Measurements from ENCODE around the gene CCNI.
"Not testable (repeated sequence)": the region's sequence is repeated elsewhere in the genome, so short reads cannot be mapped to it uniquely, and the experiment has no call there.

CCNI gene

DNA sequence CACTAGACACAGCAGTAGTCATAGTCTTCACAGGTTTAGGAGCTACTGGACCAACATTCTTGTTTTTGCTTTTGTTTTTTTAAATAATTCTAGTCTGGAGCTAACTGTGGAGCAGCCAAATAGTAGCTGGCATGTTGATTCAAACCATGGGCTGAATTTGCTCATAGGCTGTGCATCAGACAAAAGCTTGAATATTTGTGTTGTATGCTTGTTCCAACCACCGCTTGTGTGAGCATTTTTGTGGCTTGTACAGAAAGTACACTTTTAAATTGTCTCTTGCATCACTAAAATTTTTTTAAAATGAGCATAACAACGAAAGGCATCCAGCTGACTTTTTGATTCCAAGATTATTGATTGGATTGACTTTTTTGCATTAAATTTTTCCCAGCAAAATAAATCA lies 39.6 kb downstream of the CCNI start:
- H3K27me3 ChIP-seq, result no peaks in the 10 kb centered on the region
- no peaks in the 10 kb centered on the region for H3K9me3 ChIP-seq
- H3K4me1 ChIP-seq (ENCODE audit: control insufficient read depth in 1 of 2, insufficient read depth in 1 of 2, low read depth in 1 of 2, low read length in 1 of 2), result peaks cover 2 to 5% of the 10 kb centered on the region in 2 experiments
- H3K27ac ChIP-seq, result no peak overlapping the region
- no peak overlapping the region for H3K4me3 ChIP-seq (ENCODE audit: low read depth in 1 of 2, low read length in 1 of 2)
- no peaks in the 10 kb centered on the region for H3K36me3 ChIP-seq
- no peak for TF ChIP-seq CTCF (IDR thresholded peaks at IDR 0.05)

GRCh38 chr4:77035153-77035552 lies 40.6 kb downstream of the CCNI start:
- H3K27ac ChIP-seq, result no peak overlapping the region
- H3K9me3 ChIP-seq, result no peaks in the 10 kb centered on the region
- H3K4me3 ChIP-seq (ENCODE audit: low read depth in 1 of 2, low read length in 1 of 2), result no peak overlapping the region
- H3K36me3 ChIP-seq, result no peaks in the 10 kb centered on the region
- H3K4me1 ChIP-seq (ENCODE audit: control insufficient read depth in 1 of 2, insufficient read depth in 1 of 2, low read depth in 1 of 2, low read length in 1 of 2), result no peaks in the 10 kb centered on the region
- H3K27me3 ChIP-seq, result no peaks in the 10 kb centered on the region
- TF ChIP-seq CTCF (IDR thresholded peaks at IDR 0.05), result no peak

DNA sequence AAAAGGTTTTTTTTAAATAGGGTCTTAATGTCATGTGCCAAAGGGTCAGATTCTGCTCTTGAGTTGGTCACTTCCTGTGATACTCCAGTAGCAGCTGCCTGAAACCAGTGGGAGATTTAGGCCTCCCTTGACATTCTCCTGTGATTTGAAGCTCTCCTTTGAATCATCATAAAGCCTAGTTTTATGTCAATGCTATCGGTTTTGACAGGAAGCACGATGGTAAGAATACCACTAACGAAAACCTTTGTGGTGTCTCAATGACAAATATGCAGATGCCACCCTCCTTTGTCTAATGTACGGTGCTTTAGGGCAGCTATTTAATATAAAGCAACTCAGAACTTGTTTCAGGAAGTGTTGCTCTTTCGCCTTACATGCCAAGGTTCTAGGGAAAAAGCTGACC lies 44.2 kb downstream of the CCNI start:
- H3K9me3 ChIP-seq, result no peaks in the 10 kb centered on the region
- no peaks in the 10 kb centered on the region for H3K27me3 ChIP-seq
- no peaks in the 10 kb centered on the region for H3K36me3 ChIP-seq
- no peak overlapping the region for H3K4me3 ChIP-seq (ENCODE audit: low read depth in 1 of 2, low read length in 1 of 2)
- no peak overlapping the region for H3K27ac ChIP-seq
- no peak for TF ChIP-seq CTCF (IDR thresholded peaks at IDR 0.05)
- H3K4me1 ChIP-seq (ENCODE audit: control insufficient read depth in 1 of 2, insufficient read depth in 1 of 2, low read depth in 1 of 2, low read length in 1 of 2), result no peaks in the 10 kb centered on the region

DNA sequence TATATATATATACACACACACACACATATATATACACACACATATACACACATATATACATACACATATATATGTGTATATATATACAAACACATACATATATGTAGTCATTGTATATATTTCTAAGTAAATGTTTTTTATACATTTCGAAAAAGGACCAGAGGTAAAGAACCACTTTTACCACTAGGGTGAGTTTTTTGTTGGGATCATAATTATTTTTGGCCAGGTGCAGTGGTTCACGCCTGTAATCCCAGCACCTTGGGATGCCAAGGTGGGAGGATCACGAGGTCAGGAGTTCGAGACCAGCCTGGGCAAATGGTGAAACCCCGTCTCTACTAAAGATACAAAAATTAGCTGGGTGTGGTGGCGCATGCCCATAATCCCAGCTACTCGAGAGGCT lies 46.0 kb downstream of the CCNI start:
- H3K4me3 ChIP-seq (ENCODE audit: low read depth in 1 of 2, low read length in 1 of 2); H3K9me3 ChIP-seq; H3K4me1 ChIP-seq (ENCODE audit: control insufficient read depth in 1 of 2, insufficient read depth in 1 of 2, low read depth in 1 of 2, low read length in 1 of 2); H3K27ac ChIP-seq; H3K36me3 ChIP-seq; H3K27me3 ChIP-seq: not testable (repeated sequence)

DNA sequence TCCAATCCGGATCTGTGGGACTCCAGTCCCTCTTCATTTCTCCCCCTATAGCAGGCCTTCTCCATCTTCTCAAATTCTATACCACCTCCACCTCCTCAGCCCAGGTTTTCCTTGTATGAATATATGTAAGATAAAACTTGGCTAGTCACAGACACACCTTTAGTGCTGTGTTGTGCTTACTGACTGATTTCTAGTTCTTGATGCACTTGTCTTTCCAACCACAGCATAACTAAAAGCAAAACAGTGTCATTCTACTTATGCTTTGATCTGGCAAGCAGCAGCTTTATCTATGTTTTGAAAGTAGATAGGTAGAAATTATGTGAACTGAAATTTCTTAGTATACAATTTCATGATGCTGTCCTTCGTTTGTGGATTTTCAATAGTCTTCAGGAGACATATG lies 47.5 kb downstream of the CCNI start:
- no peak overlapping the region for H3K4me3 ChIP-seq (ENCODE audit: low read depth in 1 of 2, low read length in 1 of 2)
- H3K9me3 ChIP-seq, result no peaks in the 10 kb centered on the region
- no peaks in the 10 kb centered on the region for H3K36me3 ChIP-seq
- TF ChIP-seq CTCF (IDR thresholded peaks at IDR 0.05), result no peak
- no peak overlapping the region for H3K27ac ChIP-seq
- H3K27me3 ChIP-seq, result no peaks in the 10 kb centered on the region
- H3K4me1 ChIP-seq (ENCODE audit: control insufficient read depth in 1 of 2, insufficient read depth in 1 of 2, low read depth in 1 of 2, low read length in 1 of 2), result no peaks in the 10 kb centered on the region

- Histone ChIP-seq H3K9me3 (no peaks in the 10 kb centered on the region), H3K4me3 (ENCODE audit: low read depth in 1 of 2, low read length in 1 of 2) (no peak overlapping the region), H3K27me3 (no peaks in the 10 kb centered on the region), H3K4me1 (ENCODE audit: control insufficient read depth in 1 of 2, insufficient read depth in 1 of 2, low read depth in 1 of 2, low read length in 1 of 2) (peaks cover 4 to 6% of the 10 kb centered on the region in 2 experiments), H3K36me3 (no peaks in the 10 kb centered on the region), H3K27ac (no peak overlapping the region)
- TF ChIP-seq CTCF (IDR thresholded peaks at IDR 0.05), result no peak
Measured at GRCh38 chr4:77026322-77026704, 49.5 kb downstream of the CCNI start.

Data from neutrophil (primary cell).